ES-I3 (cell line): ENCODE data around the gene P2RX5.

Experiments used
- H3K36me3 ChIP-seq: 2 replicates; pipeline ENCODE4 v1.6.1; 2013; ENCODE audit warnings: mild to moderate bottlenecking, low read length, control low read depth, moderate library complexity; ENCODE audit not compliant: insufficient read depth
- H3K4me1 ChIP-seq: 2 replicates; pipeline ENCODE4 v1.6.1; 2013; ENCODE audit warnings: mild to moderate bottlenecking, control low read depth, low read length; ENCODE audit not compliant: insufficient read depth
- H3K9ac ChIP-seq: 2 replicates; pipeline ENCODE4 v1.6.1; 2013; ENCODE audit warnings: low read depth, mild to moderate bottlenecking, low read length, moderate library complexity
- H3K9me3 ChIP-seq: 2 replicates; pipeline ENCODE4 v1.6.1; 2013; ENCODE audit warnings: mild to moderate bottlenecking, low read length, moderate library complexity; ENCODE audit not compliant: control insufficient read depth, insufficient read depth

P2RX5 gene

GRCh38 chr17:3699951-3700350, 4.0 kb upstream of the P2RX5 start:
- no peaks in the 10 kb centered on the region for H3K9me3 ChIP-seq
- H3K4me1 ChIP-seq: no peaks in the 10 kb centered on the region; the same call in 1 of the 2 replicates
- no peak overlapping the region for H3K9ac ChIP-seq
- no peaks in the 10 kb centered on the region for H3K36me3 ChIP-seq

GRCh38 chr17:3698139-3698538, 2.2 kb upstream of the P2RX5 start:
- Histone ChIP-seq H3K9me3 (no peaks in the 10 kb centered on the region), H3K9ac (no peak overlapping the region), H3K36me3 (no peaks in the 10 kb centered on the region), H3K4me1 (peaks cover 3% of the 10 kb centered on the region; the same call in 1 of the 2 replicates)

DNA sequence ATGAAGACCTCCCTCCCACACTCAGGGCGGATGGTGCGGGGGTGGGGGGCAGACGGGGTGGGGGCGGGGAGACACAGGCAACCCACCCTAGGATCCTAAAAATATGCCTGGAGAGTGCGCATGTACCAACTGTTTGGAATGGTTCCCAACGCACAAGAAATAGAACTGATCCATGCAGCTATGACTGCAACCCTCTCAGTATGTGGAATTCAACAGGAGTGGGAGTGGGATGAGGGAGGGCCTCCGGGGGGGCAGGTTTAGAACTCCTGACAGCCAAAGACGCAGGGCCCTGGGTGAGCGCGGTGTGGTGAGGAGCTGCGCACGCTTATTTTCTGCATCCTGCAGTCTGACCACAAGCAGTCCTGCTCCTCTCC, 1.1 kb upstream of the P2RX5 start:
- no peak overlapping the region for H3K9ac ChIP-seq
- H3K9me3 ChIP-seq: no peaks in the 10 kb centered on the region
- H3K36me3 ChIP-seq: no peaks in the 10 kb centered on the region
- peaks cover 3% of the 10 kb centered on the region; the same call in 1 of the 2 replicates for H3K4me1 ChIP-seq

- Histone ChIP-seq H3K4me1 (peaks cover 3% of the 10 kb centered on the region; the same call in 1 of the 2 replicates), H3K36me3 (no peaks in the 10 kb centered on the region), H3K9me3 (no peaks in the 10 kb centered on the region), H3K9ac (peak overlapping the region; percentile 63; the same call in 1 of the 2 replicates)
Observed at GRCh38 chr17:3695129-3695722, 729 bp downstream of the P2RX5 start.

DNA sequence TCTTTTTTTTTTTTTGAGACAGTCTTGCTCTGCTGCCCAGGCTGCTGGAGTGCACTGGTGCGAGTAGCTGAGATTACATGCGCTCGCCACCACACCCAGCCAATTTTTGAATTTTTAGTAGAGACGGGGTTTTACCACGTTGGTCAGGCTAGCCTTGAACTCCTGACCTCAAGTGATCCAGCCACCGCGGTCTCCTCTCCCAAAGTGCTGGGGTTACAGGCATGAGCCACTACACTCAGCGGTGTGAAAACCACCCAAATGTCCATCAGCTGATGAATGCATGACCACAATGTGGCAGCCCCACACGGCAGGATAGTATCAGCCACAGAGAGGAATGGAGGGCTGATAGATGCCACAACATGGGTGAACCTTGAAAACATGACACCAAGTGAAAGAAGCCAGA, 2.1 kb downstream of the P2RX5 start:
- H3K9ac ChIP-seq: no peak overlapping the region
- H3K36me3 ChIP-seq: no peaks in the 10 kb centered on the region
- no peaks in the 10 kb centered on the region for H3K9me3 ChIP-seq
- H3K4me1 ChIP-seq: peaks cover 8% of the 10 kb centered on the region; the same call in 1 of the 2 replicates

DNA sequence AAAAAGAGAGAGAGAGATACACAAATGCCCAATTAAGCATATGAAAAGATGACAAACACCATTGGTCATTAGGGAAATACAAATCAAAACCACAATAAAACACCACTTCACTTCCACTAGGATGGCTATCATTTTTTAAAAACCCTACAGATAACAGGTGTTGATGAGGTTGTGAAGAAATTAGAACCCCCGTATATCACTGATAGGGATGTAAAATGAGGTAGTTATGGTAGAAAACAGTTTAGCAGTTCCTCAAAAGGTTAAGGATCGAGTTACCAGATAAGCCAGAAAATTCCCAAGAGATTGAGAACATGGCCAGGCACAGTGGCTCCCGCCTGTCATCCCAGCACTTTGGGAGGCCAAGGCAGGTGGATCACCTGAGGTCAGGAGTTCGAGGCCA, 2.8 kb downstream of the P2RX5 start:
- peaks cover 11% of the 10 kb centered on the region; the same call in 1 of the 2 replicates for H3K4me1 ChIP-seq

DNA sequence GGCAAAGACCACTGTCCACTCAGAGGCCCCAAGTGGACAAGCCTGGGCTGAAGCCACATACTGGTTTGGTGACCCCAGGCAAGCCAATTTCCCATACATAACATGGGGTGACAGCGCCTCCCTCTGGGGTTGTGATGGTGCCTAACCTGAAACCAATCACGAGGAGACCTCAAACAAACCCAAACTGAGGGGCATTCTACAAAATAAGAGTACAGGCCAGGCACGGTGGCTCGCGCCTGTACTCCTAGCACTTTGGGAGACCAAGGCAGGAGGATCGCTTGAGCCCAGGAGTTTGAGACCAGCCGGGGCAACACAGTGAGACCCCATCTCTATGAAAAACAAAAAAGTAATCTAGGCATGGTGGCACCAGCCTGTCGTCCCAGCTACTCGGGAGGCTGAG, 3.6 kb downstream of the P2RX5 start:
- Histone ChIP-seq H3K9me3 (no peaks in the 10 kb centered on the region), H3K4me1 (peaks cover 13% of the 10 kb centered on the region; the same call in 1 of the 2 replicates), H3K9ac (no peak overlapping the region), H3K36me3 (no peaks in the 10 kb centered on the region)

More for the DNA sequence above, 2.8 kb downstream of the P2RX5 start:
- H3K36me3 ChIP-seq: no peaks in the 10 kb centered on the region
- H3K9me3 ChIP-seq: no peaks in the 10 kb centered on the region
- H3K9ac ChIP-seq: no peak overlapping the region

- Histone ChIP-seq H3K9me3 (no peaks in the 10 kb centered on the region), H3K9ac (no peak overlapping the region)
Observed at GRCh38 chr17:3691617-3692067, 4.3 kb downstream of the P2RX5 start.

GRCh38 chr17:3690094-3690715, 5.8 kb downstream of the P2RX5 start:
- Histone ChIP-seq H3K9ac (no peak overlapping the region), H3K9me3 (no peaks in the 10 kb centered on the region), H3K36me3 (no peaks in the 10 kb centered on the region), H3K4me1 (peaks cover 13% of the 10 kb centered on the region; the same call in 1 of the 2 replicates)

More at GRCh38 chr17:3691617-3692067, 4.3 kb downstream of the P2RX5 start:
- H3K4me1 ChIP-seq: peaks cover 13% of the 10 kb centered on the region; the same call in 1 of the 2 replicates
- H3K36me3 ChIP-seq: no peaks in the 10 kb centered on the region

DNA sequence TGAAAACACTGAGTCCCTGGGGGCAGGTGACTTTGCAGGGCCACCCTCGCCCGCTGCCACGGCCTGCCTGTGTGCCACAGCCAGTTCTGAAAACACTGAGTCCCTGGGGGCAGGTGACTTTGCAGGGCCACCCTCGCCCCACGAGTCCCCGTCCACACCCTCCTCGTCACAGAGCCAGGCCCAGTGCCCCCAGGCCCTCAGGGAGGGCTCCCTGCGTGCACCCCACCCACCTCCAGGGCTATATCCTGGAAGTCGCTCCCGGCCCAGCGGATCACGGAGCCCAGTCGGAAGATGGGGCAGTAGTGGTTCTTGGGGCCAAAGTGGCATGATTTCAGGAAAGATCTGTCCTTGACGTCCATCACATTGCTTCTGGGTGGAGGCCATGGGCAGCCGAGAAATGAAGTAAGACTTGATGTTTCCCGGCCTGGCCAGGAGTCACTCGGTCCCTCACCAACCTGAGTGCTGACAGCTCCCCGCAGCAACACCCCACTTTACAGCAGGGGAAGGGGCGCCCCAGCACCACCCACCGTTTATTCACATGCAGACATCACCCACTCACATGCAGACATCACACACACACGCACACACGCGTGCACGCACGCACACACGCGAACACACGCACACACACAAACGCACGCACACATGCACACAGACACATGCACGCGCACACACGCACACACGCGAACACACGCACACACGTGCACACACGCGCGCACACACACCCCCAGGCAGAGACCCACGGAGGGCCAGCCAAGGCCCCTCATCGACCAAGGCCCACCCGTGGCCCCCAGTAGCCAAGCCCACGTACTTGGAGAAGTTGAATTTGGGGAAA, 6.5 kb downstream of the P2RX5 start:
- Histone ChIP-seq H3K9ac (no peak overlapping the region), H3K4me1 (peaks cover 10% of the 10 kb centered on the region; the same call in 1 of the 2 replicates), H3K36me3 (no peaks in the 10 kb centered on the region), H3K9me3 (no peaks in the 10 kb centered on the region)

- H3K9me3 ChIP-seq: no peaks in the 10 kb centered on the region
- H3K36me3 ChIP-seq: no peaks in the 10 kb centered on the region
- peaks cover 10% of the 10 kb centered on the region; the same call in 1 of the 2 replicates for H3K4me1 ChIP-seq
- no peak overlapping the region for H3K9ac ChIP-seq
Observed at GRCh38 chr17:3688852-3689261, 7.1 kb downstream of the P2RX5 start.

DNA sequence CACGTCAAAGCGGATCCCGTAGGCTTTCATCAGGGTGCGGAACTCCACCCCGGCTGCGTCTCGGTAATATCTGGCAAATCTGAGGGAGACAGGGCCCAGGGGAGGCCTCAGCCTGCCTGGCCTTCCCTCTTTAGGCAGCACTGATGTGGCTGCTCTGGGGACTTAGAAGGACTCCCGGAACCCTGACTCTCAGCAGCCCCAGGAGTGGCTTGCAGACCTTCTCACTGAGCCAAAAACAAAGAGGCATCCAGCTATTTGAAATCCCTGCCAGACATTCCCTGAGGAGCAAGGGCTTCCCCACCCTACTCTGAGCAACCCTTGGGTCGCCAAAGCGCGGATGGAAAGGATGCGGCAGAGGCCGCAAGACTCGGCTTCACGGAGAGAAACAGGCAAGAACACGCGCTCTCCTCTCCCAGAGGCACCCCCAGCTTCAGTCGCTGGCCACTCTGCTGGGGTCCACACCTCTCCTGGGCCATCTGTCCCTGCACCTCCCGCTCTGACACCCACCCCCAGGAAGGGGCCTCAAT, 7.9 kb downstream of the P2RX5 start:
- H3K4me1 ChIP-seq: peaks cover 10% of the 10 kb centered on the region; the same call in 1 of the 2 replicates

GRCh38 chr17:3685174-3685573, 10.8 kb downstream of the P2RX5 start:
- H3K9ac ChIP-seq: no peak overlapping the region
- peaks cover 10% of the 10 kb centered on the region; the same call in 1 of the 2 replicates for H3K4me1 ChIP-seq
- H3K9me3 ChIP-seq: no peaks in the 10 kb centered on the region
- H3K36me3 ChIP-seq: no peaks in the 10 kb centered on the region

More for the DNA sequence above, 7.9 kb downstream of the P2RX5 start:
- Histone ChIP-seq H3K36me3 (no peaks in the 10 kb centered on the region), H3K9me3 (no peaks in the 10 kb centered on the region), H3K9ac (no peak overlapping the region)

DNA sequence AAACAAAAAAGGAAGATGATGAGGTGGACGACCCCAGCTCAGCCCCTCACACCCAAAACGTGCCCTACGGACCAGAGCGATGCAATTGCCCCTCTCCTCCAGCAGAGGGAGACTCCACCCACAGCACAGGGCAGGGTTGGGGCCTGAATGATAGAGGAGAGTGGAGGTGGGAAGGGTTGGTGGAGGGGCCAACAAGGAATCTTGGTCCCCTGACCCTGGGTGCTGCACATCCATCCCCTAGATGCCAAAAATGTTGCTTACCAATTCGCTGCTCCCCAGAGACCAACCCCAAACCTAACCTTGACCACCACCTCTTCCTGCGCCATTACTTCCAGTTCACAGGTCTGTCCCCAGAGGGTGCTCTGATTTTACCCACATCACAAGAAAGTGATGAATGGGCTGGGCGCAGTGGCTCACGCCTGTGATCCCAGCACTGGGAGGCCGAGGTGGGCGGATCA, 12.9 kb downstream of the P2RX5 start:
- Histone ChIP-seq H3K9ac (no peak overlapping the region), H3K4me1 (peaks cover 2% of the 10 kb centered on the region; the same call in 1 of the 2 replicates), H3K36me3 (no peaks in the 10 kb centered on the region), H3K9me3 (no peaks in the 10 kb centered on the region)
